Right lobe of liver (tissue), 6 donors: Measurements from ENCODE around the gene PNPT1. TPM values are rescaled to one million over a fixed set of nuclear protein-coding genes. Genes with fewer than 3 reads are reported as not detected.
A peak's percentile ranks its signal among the peaks of the same experiment; 100 is the strongest.
"Not testable (repeated sequence)": the region's sequence is repeated elsewhere in the genome, so short reads cannot be mapped to it uniquely, and the experiment has no call there.

Experiments used
- ATAC-seq, 4 donors: fragments of 200-7000 bp; cut with Tn5 transposase; one replicate each; pipeline ENCODE4 v1.9.1; 2020; ENCODE audit warnings: mild to moderate bottlenecking in 4 of 4, moderate library complexity in 4 of 4
- DNase-seq, 3 donors: peaks; one replicate each; pipeline ENCODE4 v3.0.0-alpha.2; 2020
- H3K27ac ChIP-seq, 3 donors: fragments of 200-600 bp; one replicate each; pipeline ENCODE4 v1.8.0; 2022
- H3K27me3 ChIP-seq, 2 donors: fragments of 200-600 bp; one replicate each; pipeline ENCODE4 v1.8.0; 2022
- H3K36me3 ChIP-seq, 4 donors: fragments of 200-600 bp; sonication (generic) in 1 of 4; one replicate each; pipeline versions ENCODE4 v1.5.1 to v1.8.0; 2017 to 2022; ENCODE audit warnings: control low read depth in 1 of 4
- H3K4me1 ChIP-seq, 4 donors: fragments of 200-600 bp; sonication (generic) in 1 of 4; one replicate each; pipeline versions ENCODE4 v1.5.1 to v1.8.0; 2017 to 2022; ENCODE audit warnings: control low read depth in 1 of 4
- H3K4me3 ChIP-seq, 3 donors: fragments of 200-600 bp; one replicate each; pipeline ENCODE4 v1.8.0; 2022
- H3K9me3 ChIP-seq, 4 donors: fragments of 200-600 bp; sonication (generic) in 1 of 4; one replicate each; pipeline versions ENCODE4 v1.5.1 to v1.8.0; 2017 to 2022; ENCODE audit warnings: control low read depth in 1 of 4
- POLR2A ChIP-seq: fragments of 450-650 bp; IDR thresholded peaks from one replicate; pipeline ENCODE4 v1.6.1; 2017; ENCODE audit warnings: antibody characterized with exemption, mild to moderate bottlenecking
- WGBS: methylation state at CpG from one replicate; pipeline ENCODE4 v1.1.6; 2018; ENCODE audit warnings: low coverage, low lambda C conversion rate; ENCODE audit not compliant: insufficient coverage; ENCODE audit errors: missing lambda C conversion rate; 5-methylcytosine and 5-hydroxymethylcytosine counted together
- intact Hi-C, 2 donors: fragments of 100-400 bp; cut with DNase I; formaldehyde crosslinking; loops; one replicate each; pipeline versions ENCODE4 v1.11.2 to v1.14.1; 2022
- total RNA-seq, 6 experiments: library from RNA; depleted of rRNA in 2 of 6; stranded (reverse); fragments of >200 nt in 2 of 6; fragmentation: NEBNext Ultra II Directional in 3 of 6; extraction: Animal tissue kit (Norgen Biotek cat#: 25700) in 3 of 6; gene quantifications; one replicate each; pipeline versions ENCODE4 v1.1.0 to v1.2.4, GENCODE V29; 2016 to 2023
- TF ChIP-seq, protein P1 (sequence below), 4 donors: fragments of 200-600 bp in 3 of 4; fragments of 450-650 bp in 1 of 4; IDR thresholded peaks; one replicate each; pipeline versions ENCODE4 v1.5.1 to v1.8.0; 2016 to 2022; ENCODE audit warnings: antibody characterized with exemption in 4 of 4, mild to moderate bottlenecking in 2 of 4
- donor health status: DM: no; HTN: yes; CAD: no.
- donor health status: DM: no; HTN: no; CAD: no.
- donor health status: DM: no; HTN: no; CAD: no.
- donor health status: DM: no; HTN: yes; CAD: no.
- donor health status: DM: no; HTN: yes; CAD: no.

PNPT1 gene
- total RNA-seq, 6 experiments from 2014 or later: 11.0 to 14.4 (median 13.0) TPM

DNA sequence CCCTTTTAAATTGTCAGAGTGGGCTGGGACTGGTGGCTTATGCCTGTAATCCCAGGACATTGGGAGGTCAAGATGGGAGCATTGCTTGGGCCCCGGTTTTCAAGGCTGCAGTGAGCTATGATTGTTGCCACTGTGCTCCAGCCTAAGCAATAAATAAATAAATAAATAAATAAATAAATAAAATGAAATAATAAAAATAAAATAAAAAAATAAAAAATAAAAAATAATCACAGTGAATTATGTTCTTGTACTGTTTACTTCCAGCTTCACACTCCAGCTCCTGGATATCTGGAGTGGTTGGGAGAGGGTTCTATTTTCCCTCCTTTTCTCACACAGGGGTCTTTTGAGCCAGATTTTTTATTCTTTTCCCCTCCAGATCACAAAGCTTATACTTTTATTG lies 26.2 kb upstream of the PNPT1 start:
- no peak overlapping the region for H3K27ac ChIP-seq
- DNase-seq (no peak), ATAC-seq (no peak)
- intact Hi-C loops: loop anchor here (10.0 kb wide), 2 partner anchors 395 to 415 kb away; no protein-coding TSS in a partner anchor
- TF ChIP-seq, protein P1, sequence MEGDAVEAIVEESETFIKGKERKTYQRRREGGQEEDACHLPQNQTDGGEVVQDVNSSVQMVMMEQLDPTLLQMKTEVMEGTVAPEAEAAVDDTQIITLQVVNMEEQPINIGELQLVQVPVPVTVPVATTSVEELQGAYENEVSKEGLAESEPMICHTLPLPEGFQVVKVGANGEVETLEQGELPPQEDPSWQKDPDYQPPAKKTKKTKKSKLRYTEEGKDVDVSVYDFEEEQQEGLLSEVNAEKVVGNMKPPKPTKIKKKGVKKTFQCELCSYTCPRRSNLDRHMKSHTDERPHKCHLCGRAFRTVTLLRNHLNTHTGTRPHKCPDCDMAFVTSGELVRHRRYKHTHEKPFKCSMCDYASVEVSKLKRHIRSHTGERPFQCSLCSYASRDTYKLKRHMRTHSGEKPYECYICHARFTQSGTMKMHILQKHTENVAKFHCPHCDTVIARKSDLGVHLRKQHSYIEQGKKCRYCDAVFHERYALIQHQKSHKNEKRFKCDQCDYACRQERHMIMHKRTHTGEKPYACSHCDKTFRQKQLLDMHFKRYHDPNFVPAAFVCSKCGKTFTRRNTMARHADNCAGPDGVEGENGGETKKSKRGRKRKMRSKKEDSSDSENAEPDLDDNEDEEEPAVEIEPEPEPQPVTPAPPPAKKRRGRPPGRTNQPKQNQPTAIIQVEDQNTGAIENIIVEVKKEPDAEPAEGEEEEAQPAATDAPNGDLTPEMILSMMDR (IDR thresholded peaks at IDR 0.05): no peak
- no peaks in the 10 kb centered on the region for H3K9me3 ChIP-seq
- H3K27me3 ChIP-seq: no peaks in the 10 kb centered on the region
- no peaks in the 10 kb centered on the region for H3K36me3 ChIP-seq
- H3K4me1 ChIP-seq: no peaks in the 10 kb centered on the region
- no peak overlapping the region for H3K4me3 ChIP-seq
- 50% methylated on average over 1 of the region's 1 CpG for WGBS

DNA sequence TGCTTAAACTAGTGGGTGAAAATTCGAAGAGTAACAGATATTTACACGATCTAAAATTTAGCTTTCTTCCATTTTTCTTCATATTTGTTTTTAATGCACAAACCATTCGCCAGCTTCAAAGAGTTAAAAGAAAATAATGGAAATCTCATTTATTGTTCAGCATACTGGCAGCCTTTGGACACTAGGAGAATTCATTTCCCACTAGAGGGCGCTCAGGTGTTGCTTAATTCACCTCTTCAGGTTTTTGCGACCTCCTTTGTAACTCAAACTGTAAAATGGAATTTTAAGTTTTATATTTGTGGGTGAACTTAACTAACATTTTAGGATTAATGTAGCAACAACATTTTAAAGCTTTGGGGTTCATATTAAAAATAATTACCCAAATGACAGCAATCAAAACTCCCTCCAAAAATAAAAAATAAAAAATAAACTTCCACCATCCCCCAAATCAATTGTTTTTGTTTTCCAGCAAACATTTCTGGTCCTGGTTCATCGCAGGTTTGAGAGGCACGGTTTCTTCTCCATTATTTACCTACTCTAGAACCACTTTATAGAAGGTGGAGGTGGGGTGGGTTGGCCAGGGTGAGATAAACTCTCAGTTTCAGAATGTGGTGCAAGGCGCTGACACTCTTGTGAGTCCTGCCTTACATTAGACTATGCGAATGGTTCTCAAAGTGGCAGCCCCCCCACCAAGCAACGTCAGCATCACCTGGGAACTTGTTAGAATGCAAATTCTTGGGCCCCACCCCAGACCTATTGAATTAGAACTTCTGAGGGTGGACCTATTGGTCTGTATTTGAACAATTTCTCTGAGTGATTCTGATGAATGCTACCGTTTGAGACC lies 24.7 kb upstream of the PNPT1 start:
- intact Hi-C loops: loop anchor here in 1 of 2 donors (10.0 kb wide), 1 partner anchor 396 kb away; no protein-coding TSS in a partner anchor

DNA sequence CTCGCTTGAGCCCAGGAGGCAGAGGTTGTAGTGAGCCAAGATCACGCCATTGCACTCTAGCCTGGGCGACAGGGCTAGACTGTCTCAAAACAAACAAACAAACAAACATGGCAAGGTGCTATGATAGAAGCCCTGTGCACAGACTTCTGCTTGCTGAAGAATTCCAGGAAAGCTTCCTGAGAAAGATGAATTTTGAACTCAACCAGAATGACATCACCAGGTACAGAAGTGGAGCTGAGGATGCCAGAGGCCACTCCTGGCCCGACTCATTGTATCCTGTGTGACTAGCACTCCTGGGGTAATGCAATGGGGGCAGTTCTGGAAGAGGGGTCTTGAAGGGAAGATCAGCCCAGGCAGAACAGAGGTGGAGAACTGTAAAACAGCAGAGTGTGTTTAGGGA lies 22.0 kb upstream of the PNPT1 start:
- Histone ChIP-seq H3K27ac (no peak overlapping the region), H3K9me3 (no peaks in the 10 kb centered on the region), H3K36me3 (no peaks in the 10 kb centered on the region), H3K4me3 (no peak overlapping the region), H3K27me3 (no peaks in the 10 kb centered on the region), H3K4me1 (no peaks in the 10 kb centered on the region)
- ATAC-seq (no peak), DNase-seq (no peak)
- intact Hi-C loops: loop anchor here in 1 of 2 donors (10.0 kb wide), 1 partner anchor 399 kb away; no protein-coding TSS in a partner anchor
- TF ChIP-seq, protein P1 (IDR thresholded peaks at IDR 0.05): no peak
- TF ChIP-seq POLR2A: no peak
- 84% methylated on average over 4 of the region's 4 CpGs for WGBS

More for the DNA sequence above, 24.7 kb upstream of the PNPT1 start:
- DNase-seq (no peak), ATAC-seq (peak; percentile 62 to 80 (median 70))
- TF ChIP-seq, protein P1 (IDR thresholded peaks at IDR 0.05): peak; percentile 78 to 81 (median 79)
- no peak for TF ChIP-seq POLR2A
- H3K36me3 ChIP-seq: no peaks in the 10 kb centered on the region
- H3K4me3 ChIP-seq: no peak overlapping the region
- 20% methylated on average over 11 of the region's 11 CpGs for WGBS
- H3K4me1 ChIP-seq: no peaks in the 10 kb centered on the region
- H3K9me3 ChIP-seq: no peaks in the 10 kb centered on the region
- no peak overlapping the region for H3K27ac ChIP-seq
- H3K27me3 ChIP-seq: no peaks in the 10 kb centered on the region

DNA sequence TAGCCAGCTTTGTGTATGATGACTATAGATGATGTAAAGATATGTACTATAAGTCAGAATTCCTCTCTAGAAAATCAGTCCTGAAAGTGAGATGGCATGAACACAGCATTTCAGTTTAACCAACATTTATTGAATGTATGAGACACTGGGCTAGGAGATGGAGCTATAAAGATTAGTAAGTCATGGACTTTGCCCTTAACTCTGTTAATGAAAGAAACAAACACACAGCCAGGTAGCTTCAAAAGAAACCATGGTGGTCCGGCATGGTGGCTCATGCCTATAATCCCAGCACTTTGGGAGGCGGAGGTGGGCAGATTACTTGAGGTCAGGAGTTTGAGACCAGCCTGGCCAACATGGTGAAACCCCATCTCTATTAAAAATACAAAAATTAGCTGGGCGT lies 21.5 kb upstream of the PNPT1 start:
- H3K36me3 ChIP-seq, H3K9me3 ChIP-seq, H3K4me1 ChIP-seq, H3K27me3 ChIP-seq, DNase-seq, ATAC-seq, H3K27ac ChIP-seq, H3K4me3 ChIP-seq: not testable (repeated sequence)
- intact Hi-C loops: loop anchor here in 1 of 2 donors (10.0 kb wide), 1 partner anchor 400 kb away; no protein-coding TSS in a partner anchor
- 73% methylated on average over 3 of the region's 3 CpGs for WGBS

DNA sequence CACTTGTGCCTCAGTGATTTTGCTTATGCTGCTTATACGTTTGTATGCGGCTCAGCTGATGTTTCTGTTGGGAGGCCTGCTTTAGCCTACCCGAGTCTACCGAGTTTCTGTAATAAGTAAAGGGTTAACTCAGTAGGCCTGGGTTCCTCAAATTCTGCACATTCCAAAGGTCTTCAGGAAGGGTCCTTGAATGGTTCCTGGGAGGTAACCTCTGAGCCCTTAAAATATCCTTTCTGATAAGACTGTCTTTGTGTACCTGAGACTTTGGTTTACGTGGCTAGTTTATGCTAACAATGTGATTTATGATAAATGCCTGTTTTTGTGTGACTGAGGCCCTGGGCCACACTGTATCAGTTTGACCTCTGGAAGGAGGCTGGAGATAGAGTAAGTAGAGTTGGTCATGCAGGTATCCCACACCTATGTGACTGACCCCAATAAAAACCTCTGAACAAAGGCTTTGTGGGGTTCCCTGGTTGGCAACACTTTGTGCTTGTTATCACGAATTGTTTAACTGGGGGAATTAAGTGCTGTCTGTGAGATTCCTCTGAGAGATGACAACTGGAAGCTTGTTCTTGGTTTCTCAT lies 18.9 kb upstream of the PNPT1 start:
- H3K27me3 ChIP-seq: no peaks in the 10 kb centered on the region
- DNase-seq (no peak), ATAC-seq (no peak)
- intact Hi-C loops: loop anchor here in 1 of 2 donors (10.0 kb wide), 1 partner anchor 402 kb away; no protein-coding TSS in a partner anchor
- WGBS: 43% methylated on average over 4 of the region's 6 CpGs
- TF ChIP-seq POLR2A: no peak
- TF ChIP-seq, protein P1 (IDR thresholded peaks at IDR 0.05): no peak
- H3K36me3 ChIP-seq: no peaks in the 10 kb centered on the region
- no peak overlapping the region for H3K27ac ChIP-seq
- H3K4me3 ChIP-seq: no peak overlapping the region
- no peaks in the 10 kb centered on the region for H3K9me3 ChIP-seq
- no peaks in the 10 kb centered on the region for H3K4me1 ChIP-seq
